Measurements from ENCODE around the gene OPCML.

GRCh38 chr11:132590554-132590953 is 941.7 kb downstream of the OPCML start:
- TF ChIP-seq, protein P1, sequence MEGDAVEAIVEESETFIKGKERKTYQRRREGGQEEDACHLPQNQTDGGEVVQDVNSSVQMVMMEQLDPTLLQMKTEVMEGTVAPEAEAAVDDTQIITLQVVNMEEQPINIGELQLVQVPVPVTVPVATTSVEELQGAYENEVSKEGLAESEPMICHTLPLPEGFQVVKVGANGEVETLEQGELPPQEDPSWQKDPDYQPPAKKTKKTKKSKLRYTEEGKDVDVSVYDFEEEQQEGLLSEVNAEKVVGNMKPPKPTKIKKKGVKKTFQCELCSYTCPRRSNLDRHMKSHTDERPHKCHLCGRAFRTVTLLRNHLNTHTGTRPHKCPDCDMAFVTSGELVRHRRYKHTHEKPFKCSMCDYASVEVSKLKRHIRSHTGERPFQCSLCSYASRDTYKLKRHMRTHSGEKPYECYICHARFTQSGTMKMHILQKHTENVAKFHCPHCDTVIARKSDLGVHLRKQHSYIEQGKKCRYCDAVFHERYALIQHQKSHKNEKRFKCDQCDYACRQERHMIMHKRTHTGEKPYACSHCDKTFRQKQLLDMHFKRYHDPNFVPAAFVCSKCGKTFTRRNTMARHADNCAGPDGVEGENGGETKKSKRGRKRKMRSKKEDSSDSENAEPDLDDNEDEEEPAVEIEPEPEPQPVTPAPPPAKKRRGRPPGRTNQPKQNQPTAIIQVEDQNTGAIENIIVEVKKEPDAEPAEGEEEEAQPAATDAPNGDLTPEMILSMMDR (IDR thresholded peaks at IDR 0.05; ENCODE audit: low read length) = no peak
- no peak for TF ChIP-seq EZH2 (IDR thresholded peaks at IDR 0.05; ENCODE audit: borderline replicate concordance, low read length)

All from OCI-LY1 (cell line).